ENCODE results near the gene SLC4A7.
A peak's percentile ranks its signal among the peaks of the same experiment; 100 is the strongest.
"Not testable (repeated sequence)": the region's sequence is repeated elsewhere in the genome, so short reads cannot be mapped to it uniquely, and the experiment has no call there.

The SLC4A7 gene

DNA sequence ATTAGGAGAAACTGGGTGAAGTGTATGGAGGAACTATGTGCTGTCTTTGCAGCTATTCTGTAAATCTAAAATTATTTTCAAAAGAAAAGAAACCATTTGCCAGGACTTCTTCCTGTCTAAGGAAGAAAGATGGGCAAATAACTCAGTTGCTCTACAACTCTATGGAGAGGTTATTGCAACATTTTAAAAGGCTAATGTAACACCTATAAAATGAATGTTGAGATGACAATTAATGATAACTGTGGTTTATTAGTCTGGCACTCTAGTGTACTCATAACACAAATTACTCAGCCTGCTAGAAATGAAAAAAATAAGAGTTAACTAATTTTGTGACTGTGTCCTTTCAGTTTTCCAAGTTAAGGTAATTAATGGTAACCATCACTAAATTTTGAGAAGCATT, 32.3 kb downstream of the SLC4A7 start:
- Histone ChIP-seq H3K9ac (ENCODE audit: low read depth, low read length, poor library complexity, severe bottlenecking) (no peak overlapping the region), H3K4me3 (ENCODE audit: low read length, poor library complexity, severe bottlenecking) (no peak overlapping the region), H2AFZ (ENCODE audit: low read length) (no peak overlapping the region), H3K4me1 (ENCODE audit: insufficient read depth, low read length, poor library complexity, severe bottlenecking) (peaks cover 14% of the 10 kb centered on the region), H3K9me3 (ENCODE audit: insufficient read depth, low read depth, low read length) (no peaks in the 10 kb centered on the region), H3K79me2 (ENCODE audit: insufficient read depth, low read length) (peaks cover 26% of the 10 kb centered on the region), H4K20me1 (ENCODE audit: insufficient read depth, low read length, poor library complexity, severe bottlenecking) (peaks cover 17% of the 10 kb centered on the region), H3K36me3 (ENCODE audit: insufficient read depth, low read length) (peaks cover 4% of the 10 kb centered on the region; the same call in 1 of the 2 replicates), H3F3A (ENCODE audit: low read depth) (no peaks in the 10 kb centered on the region), H3K9me2 (replicated peaks; ENCODE audit: low read depth, low read length) (no peaks in the 10 kb centered on the region), H3K4me2 (ENCODE audit: low read depth, low read length, poor library complexity, severe bottlenecking) (peak overlapping the region; percentile 7), H3K27me3 (ENCODE audit: insufficient read depth, low read length, poor library complexity, severe bottlenecking) (no peaks in the 10 kb centered on the region)
- no peak for TF ChIP-seq EZH2phosphoT487 (IDR thresholded peaks at IDR 0.05; ENCODE audit: borderline replicate concordance)
- TF ChIP-seq, protein P1, sequence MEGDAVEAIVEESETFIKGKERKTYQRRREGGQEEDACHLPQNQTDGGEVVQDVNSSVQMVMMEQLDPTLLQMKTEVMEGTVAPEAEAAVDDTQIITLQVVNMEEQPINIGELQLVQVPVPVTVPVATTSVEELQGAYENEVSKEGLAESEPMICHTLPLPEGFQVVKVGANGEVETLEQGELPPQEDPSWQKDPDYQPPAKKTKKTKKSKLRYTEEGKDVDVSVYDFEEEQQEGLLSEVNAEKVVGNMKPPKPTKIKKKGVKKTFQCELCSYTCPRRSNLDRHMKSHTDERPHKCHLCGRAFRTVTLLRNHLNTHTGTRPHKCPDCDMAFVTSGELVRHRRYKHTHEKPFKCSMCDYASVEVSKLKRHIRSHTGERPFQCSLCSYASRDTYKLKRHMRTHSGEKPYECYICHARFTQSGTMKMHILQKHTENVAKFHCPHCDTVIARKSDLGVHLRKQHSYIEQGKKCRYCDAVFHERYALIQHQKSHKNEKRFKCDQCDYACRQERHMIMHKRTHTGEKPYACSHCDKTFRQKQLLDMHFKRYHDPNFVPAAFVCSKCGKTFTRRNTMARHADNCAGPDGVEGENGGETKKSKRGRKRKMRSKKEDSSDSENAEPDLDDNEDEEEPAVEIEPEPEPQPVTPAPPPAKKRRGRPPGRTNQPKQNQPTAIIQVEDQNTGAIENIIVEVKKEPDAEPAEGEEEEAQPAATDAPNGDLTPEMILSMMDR (conservative IDR thresholded peaks at IDR 0.05; ENCODE audit: low read length), result no peak

DNA sequence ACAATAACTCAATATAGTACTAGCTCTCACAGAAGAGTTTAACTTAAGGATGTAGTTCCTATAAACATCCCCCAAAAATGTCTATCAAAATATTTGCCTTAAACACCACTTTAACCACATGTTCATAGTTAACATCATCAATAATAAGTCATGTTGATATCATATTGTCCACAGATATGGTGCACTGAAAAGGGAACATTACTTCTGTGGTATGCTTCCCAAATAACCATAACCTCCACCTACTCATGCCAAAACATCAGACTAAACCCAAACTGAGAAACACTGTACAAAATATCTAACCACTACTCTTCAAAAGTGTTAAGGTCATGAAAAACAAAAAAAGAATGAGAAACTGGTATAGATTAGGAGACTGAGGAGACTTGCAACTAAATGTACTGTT, 32.9 kb downstream of the SLC4A7 start:
- H3K9me2 ChIP-seq (replicated peaks; ENCODE audit: low read depth, low read length), result no peaks in the 10 kb centered on the region
- H3K9me3 ChIP-seq (ENCODE audit: insufficient read depth, low read depth, low read length), result no peaks in the 10 kb centered on the region
- peaks cover 14% of the 10 kb centered on the region for H3K4me1 ChIP-seq (ENCODE audit: insufficient read depth, low read length, poor library complexity, severe bottlenecking)
- peaks cover 17% of the 10 kb centered on the region for H4K20me1 ChIP-seq (ENCODE audit: insufficient read depth, low read length, poor library complexity, severe bottlenecking)
- no peak overlapping the region for H3K9ac ChIP-seq (ENCODE audit: low read depth, low read length, poor library complexity, severe bottlenecking)
- H3F3A ChIP-seq (ENCODE audit: low read depth), result no peaks in the 10 kb centered on the region
- no peak overlapping the region for H2AFZ ChIP-seq (ENCODE audit: low read length)
- peaks cover 7% of the 10 kb centered on the region; the same call in 1 of the 2 replicates for H3K36me3 ChIP-seq (ENCODE audit: insufficient read depth, low read length)
- peak overlapping the region; percentile 7 for H3K4me2 ChIP-seq (ENCODE audit: low read depth, low read length, poor library complexity, severe bottlenecking)
- H3K4me3 ChIP-seq (ENCODE audit: low read length, poor library complexity, severe bottlenecking), result no peak overlapping the region
- TF ChIP-seq, protein P1 (conservative IDR thresholded peaks at IDR 0.05; ENCODE audit: low read length), result no peak
- TF ChIP-seq EZH2phosphoT487 (IDR thresholded peaks at IDR 0.05; ENCODE audit: borderline replicate concordance), result no peak
- no peaks in the 10 kb centered on the region for H3K27me3 ChIP-seq (ENCODE audit: insufficient read depth, low read length, poor library complexity, severe bottlenecking)
- peaks cover 26% of the 10 kb centered on the region for H3K79me2 ChIP-seq (ENCODE audit: insufficient read depth, low read length)

DNA sequence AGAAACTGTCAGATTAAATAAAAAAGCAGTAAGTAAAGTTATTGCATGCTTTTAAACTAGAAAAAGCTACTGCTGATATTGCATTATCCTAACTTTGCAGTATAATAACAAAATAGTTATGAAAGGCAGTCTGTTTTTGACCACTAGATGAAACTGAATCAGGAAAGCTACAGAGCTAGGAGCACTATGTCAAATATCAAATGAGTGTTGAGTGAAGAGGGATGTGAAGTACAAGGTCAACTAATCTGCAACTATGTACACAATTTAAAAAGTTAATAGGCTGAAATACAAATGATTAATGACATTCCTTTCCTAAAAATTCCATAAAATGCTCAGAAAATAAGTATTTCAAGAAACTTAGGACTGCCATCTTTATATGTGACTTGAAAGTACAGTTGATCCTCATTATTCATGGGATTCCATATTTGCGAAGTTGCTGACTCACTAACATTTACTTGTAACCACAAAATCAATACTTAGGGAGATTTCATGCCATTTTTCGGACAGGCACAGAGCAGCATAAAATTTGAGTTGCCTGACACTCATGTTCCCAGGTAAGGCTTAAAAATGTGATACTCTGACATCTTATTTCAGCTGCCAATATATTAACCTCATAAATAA, 34.5 kb downstream of the SLC4A7 start:
- H3K4me3 ChIP-seq (ENCODE audit: low read length, poor library complexity, severe bottlenecking), result no peak overlapping the region
- H3K36me3 ChIP-seq (ENCODE audit: insufficient read depth, low read length), result peaks cover 16% of the 10 kb centered on the region
- H3K4me2 ChIP-seq (ENCODE audit: low read depth, low read length, poor library complexity, severe bottlenecking), result no peak overlapping the region
- no peaks in the 10 kb centered on the region for H3K27me3 ChIP-seq (ENCODE audit: insufficient read depth, low read length, poor library complexity, severe bottlenecking)
- no peaks in the 10 kb centered on the region for H3K9me3 ChIP-seq (ENCODE audit: insufficient read depth, low read depth, low read length)
- no peak overlapping the region for H3K9ac ChIP-seq (ENCODE audit: low read depth, low read length, poor library complexity, severe bottlenecking)
- H3F3A ChIP-seq (ENCODE audit: low read depth), result no peaks in the 10 kb centered on the region
- no peaks in the 10 kb centered on the region for H3K9me2 ChIP-seq (replicated peaks; ENCODE audit: low read depth, low read length)
- no peak overlapping the region for H2AFZ ChIP-seq (ENCODE audit: low read length)
- TF ChIP-seq, protein P1 (conservative IDR thresholded peaks at IDR 0.05; ENCODE audit: low read length), result no peak
- TF ChIP-seq EZH2phosphoT487 (IDR thresholded peaks at IDR 0.05; ENCODE audit: borderline replicate concordance), result no peak
- peaks cover 14% of the 10 kb centered on the region for H3K79me2 ChIP-seq (ENCODE audit: insufficient read depth, low read length)
- peaks cover 14% of the 10 kb centered on the region for H3K4me1 ChIP-seq (ENCODE audit: insufficient read depth, low read length, poor library complexity, severe bottlenecking)
- H4K20me1 ChIP-seq (ENCODE audit: insufficient read depth, low read length, poor library complexity, severe bottlenecking), result peaks cover 17% of the 10 kb centered on the region

DNA sequence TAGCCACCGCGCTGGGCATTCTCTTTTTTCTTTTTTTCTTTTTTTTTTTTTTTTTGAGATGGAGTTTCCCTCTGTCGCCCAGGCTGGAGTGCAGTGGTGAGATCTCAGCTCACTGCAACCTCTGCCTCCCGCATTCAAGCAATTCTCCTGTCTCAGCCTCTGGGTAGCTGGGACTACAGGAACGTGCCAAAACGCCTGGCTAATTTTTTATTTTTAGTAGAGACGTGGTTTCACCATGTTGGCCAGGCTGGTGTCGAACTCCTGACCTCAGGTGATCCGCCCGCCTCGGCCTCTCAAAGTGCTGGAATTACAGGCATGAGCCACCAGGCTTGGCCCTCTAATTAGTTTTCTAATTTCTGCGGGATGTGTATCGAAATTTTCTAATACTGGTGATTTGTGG, 41.2 kb downstream of the SLC4A7 start:
- not testable (repeated sequence) for H3K79me2 ChIP-seq (ENCODE audit: insufficient read depth, low read length); H4K20me1 ChIP-seq (ENCODE audit: insufficient read depth, low read length, poor library complexity, severe bottlenecking); H3K4me1 ChIP-seq (ENCODE audit: insufficient read depth, low read length, poor library complexity, severe bottlenecking); H3K9ac ChIP-seq (ENCODE audit: low read depth, low read length, poor library complexity, severe bottlenecking); H3F3A ChIP-seq (ENCODE audit: low read depth); H3K9me3 ChIP-seq (ENCODE audit: insufficient read depth, low read depth, low read length); H3K4me2 ChIP-seq (ENCODE audit: low read depth, low read length, poor library complexity, severe bottlenecking); H3K4me3 ChIP-seq (ENCODE audit: low read length, poor library complexity, severe bottlenecking); H3K27me3 ChIP-seq (ENCODE audit: insufficient read depth, low read length, poor library complexity, severe bottlenecking); H2AFZ ChIP-seq (ENCODE audit: low read length); H3K9me2 ChIP-seq (replicated peaks; ENCODE audit: low read depth, low read length)
- peaks cover 51% of the 10 kb centered on the region for H3K36me3 ChIP-seq (ENCODE audit: insufficient read depth, low read length)

DNA sequence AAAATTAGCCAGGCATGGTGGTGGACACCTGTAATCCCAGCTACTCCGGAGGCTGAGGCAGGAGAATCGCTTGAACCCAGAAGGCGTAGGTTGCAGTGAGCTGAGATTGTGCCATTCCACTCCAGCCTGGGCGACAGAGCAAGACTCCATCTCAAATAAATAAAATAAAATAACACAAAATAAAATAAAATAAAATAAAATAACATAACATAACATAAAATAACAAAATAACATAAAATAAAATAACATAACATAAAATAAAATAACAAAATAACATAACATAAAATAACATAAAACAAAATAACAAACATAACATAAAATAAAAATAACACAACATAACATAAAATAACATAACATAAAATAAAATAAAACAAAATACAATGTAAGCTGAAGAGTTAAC, 45.8 kb downstream of the SLC4A7 start:
- not testable (repeated sequence) for H3K9me3 ChIP-seq (ENCODE audit: insufficient read depth, low read depth, low read length); H3F3A ChIP-seq (ENCODE audit: low read depth)

More for the DNA sequence above, 45.8 kb downstream of the SLC4A7 start:
- not testable (repeated sequence) for H3K9ac ChIP-seq (ENCODE audit: low read depth, low read length, poor library complexity, severe bottlenecking); H3K79me2 ChIP-seq (ENCODE audit: insufficient read depth, low read length); H3K9me2 ChIP-seq (replicated peaks; ENCODE audit: low read depth, low read length); H2AFZ ChIP-seq (ENCODE audit: low read length); H3K4me3 ChIP-seq (ENCODE audit: low read length, poor library complexity, severe bottlenecking); H4K20me1 ChIP-seq (ENCODE audit: insufficient read depth, low read length, poor library complexity, severe bottlenecking); H3K4me2 ChIP-seq (ENCODE audit: low read depth, low read length, poor library complexity, severe bottlenecking); H3K4me1 ChIP-seq (ENCODE audit: insufficient read depth, low read length, poor library complexity, severe bottlenecking); H3K27me3 ChIP-seq (ENCODE audit: insufficient read depth, low read length, poor library complexity, severe bottlenecking)
- H3K36me3 ChIP-seq (ENCODE audit: insufficient read depth, low read length), result peaks cover 67% of the 10 kb centered on the region

Data from Loucy (cell line).